D721Med (cell line): ENCODE results near the gene SNCA.

Source experiments
- DNase-seq: peaks from one replicate; pipeline ENCODE4 v3.0.0; 2011; ENCODE audit warnings: low spot score; ENCODE audit not compliant: insufficient read length
- FAIRE-seq: peaks from 2 replicates; lab custom pipeline; 2011; peaks lifted over from hg19 to GRCh38; lab: Jason Lieb, UNC
- CTCF ChIP-seq: IDR thresholded peaks from 2 replicates; pipeline ENCODE4 v1.5.1; 2012; ENCODE audit warnings: mild to moderate bottlenecking, control low read depth; ENCODE audit not compliant: insufficient read depth; ENCODE audit errors: missing control alignments

The SNCA gene

GRCh38 chr4:89727238-89727637 is 109.7 kb downstream of the SNCA start:
- DNase-seq (no peak), FAIRE-seq (no peak)

DNA sequence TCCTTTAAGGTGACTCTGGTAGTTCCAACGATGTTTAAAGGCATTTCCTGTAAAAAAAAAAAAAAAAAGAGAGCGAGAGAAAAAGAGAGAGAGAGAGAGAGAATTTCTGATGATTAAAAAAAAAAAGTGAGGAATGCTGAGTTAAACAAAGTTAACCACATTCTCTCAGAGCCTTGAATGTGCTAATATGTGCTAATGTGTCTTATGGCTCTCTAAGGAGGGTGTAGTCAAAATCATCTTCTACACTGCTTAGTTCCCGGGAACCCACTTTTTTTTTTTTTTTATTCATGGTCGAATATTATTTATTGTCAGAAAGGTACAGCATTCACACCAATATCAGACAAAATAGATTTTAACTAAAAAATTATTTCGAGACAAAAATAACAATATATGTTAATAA is 111.7 kb downstream of the SNCA start:
- FAIRE-seq: no peak
- no peak for DNase-seq

More at GRCh38 chr4:89727238-89727637, 109.7 kb downstream of the SNCA start:
- no peak for TF ChIP-seq CTCF

GRCh38 chr4:89724716-89725115 is 112.2 kb downstream of the SNCA start:
- FAIRE-seq: no peak
- TF ChIP-seq CTCF: no peak
- no peak for DNase-seq

More for the DNA sequence above, 111.7 kb downstream of the SNCA start:
- no peak for TF ChIP-seq CTCF

DNA sequence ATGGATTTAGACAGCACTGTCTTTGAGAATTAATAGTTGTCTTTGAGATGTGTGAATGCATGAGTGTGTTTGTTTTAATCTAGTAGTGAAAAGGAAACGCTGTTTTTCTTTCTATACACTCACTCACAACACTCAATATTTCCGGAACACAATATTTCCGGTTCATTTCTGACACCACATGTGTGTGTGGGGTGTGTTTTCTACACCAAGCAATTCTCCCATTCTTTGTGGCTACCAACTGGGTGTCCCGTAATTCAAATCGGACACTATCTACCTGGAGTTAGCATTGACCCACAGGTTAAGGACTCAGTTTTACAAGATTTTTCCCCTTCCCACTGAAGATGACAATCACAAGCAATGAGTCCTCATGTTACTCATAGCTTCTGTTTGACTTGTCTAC is 113.9 kb downstream of the SNCA start:
- no peak for TF ChIP-seq CTCF
- no peak for DNase-seq
- no peak for FAIRE-seq

DNA sequence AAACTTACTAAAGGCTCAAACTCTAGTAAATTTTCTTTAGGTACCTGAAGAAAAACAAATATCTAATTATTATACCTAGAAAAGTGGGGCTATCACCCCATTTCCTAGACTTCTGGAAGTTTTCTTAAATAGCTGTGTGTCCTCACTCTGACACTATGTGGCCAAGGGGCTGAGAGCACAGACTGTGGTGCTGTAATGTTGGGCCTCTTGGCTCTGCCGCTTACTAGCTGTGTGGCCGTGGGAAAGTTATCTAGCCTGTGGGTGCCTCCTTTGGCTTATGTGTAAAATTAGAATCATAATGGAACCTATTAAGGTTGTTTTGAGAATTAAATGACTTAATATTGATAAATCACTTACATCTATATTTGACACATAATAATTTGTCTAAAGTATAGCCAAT is 114.4 kb downstream of the SNCA start:
- no peak for DNase-seq
- no peak for FAIRE-seq
- TF ChIP-seq CTCF: no peak

- no peak for TF ChIP-seq CTCF
- no peak for FAIRE-seq
- no peak for DNase-seq
Observed at GRCh38 chr4:89720981-89721380, 116.0 kb downstream of the SNCA start.

GRCh38 chr4:89719536-89720090 is 117.3 kb downstream of the SNCA start:
- FAIRE-seq: peak; percentile 38
- no peak for TF ChIP-seq CTCF
- DNase-seq: no peak
